Measurements from ENCODE around the gene ARFGEF2.
A peak's percentile ranks its signal among the peaks of the same experiment; 100 is the strongest.

The ARFGEF2 gene

GRCh38 chr20:48908656-48909319 is 12.7 kb upstream of the ARFGEF2 start:
- Histone ChIP-seq H3K36me3 (ENCODE audit: control insufficient read depth, insufficient read depth, low read length) (no peaks in the 10 kb centered on the region), H3K4me3 (replicated peaks; ENCODE audit: low read depth, low read length) (no peak overlapping the region), H3K27me3 (replicated peaks; ENCODE audit: control insufficient read depth, insufficient read depth, low read length) (no peaks in the 10 kb centered on the region)
- TF ChIP-seq, protein P1, sequence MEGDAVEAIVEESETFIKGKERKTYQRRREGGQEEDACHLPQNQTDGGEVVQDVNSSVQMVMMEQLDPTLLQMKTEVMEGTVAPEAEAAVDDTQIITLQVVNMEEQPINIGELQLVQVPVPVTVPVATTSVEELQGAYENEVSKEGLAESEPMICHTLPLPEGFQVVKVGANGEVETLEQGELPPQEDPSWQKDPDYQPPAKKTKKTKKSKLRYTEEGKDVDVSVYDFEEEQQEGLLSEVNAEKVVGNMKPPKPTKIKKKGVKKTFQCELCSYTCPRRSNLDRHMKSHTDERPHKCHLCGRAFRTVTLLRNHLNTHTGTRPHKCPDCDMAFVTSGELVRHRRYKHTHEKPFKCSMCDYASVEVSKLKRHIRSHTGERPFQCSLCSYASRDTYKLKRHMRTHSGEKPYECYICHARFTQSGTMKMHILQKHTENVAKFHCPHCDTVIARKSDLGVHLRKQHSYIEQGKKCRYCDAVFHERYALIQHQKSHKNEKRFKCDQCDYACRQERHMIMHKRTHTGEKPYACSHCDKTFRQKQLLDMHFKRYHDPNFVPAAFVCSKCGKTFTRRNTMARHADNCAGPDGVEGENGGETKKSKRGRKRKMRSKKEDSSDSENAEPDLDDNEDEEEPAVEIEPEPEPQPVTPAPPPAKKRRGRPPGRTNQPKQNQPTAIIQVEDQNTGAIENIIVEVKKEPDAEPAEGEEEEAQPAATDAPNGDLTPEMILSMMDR (IDR thresholded peaks at IDR 0.05; ENCODE audit: insufficient read depth, low read length, poor library complexity, severe bottlenecking) = no peak
- DNase-seq (ENCODE audit: extremely low read depth, insufficient read length) = no peak

GRCh38 chr20:48909910-48910309 is 11.6 kb upstream of the ARFGEF2 start:
- TF ChIP-seq, protein P1 (IDR thresholded peaks at IDR 0.05; ENCODE audit: insufficient read depth, low read length, poor library complexity, severe bottlenecking) = no peak
- DNase-seq (ENCODE audit: extremely low read depth, insufficient read length) = no peak
- Histone ChIP-seq H3K27me3 (replicated peaks; ENCODE audit: control insufficient read depth, insufficient read depth, low read length) (no peaks in the 10 kb centered on the region), H3K4me3 (replicated peaks; ENCODE audit: low read depth, low read length) (no peak overlapping the region), H3K36me3 (ENCODE audit: control insufficient read depth, insufficient read depth, low read length) (no peaks in the 10 kb centered on the region)

DNA sequence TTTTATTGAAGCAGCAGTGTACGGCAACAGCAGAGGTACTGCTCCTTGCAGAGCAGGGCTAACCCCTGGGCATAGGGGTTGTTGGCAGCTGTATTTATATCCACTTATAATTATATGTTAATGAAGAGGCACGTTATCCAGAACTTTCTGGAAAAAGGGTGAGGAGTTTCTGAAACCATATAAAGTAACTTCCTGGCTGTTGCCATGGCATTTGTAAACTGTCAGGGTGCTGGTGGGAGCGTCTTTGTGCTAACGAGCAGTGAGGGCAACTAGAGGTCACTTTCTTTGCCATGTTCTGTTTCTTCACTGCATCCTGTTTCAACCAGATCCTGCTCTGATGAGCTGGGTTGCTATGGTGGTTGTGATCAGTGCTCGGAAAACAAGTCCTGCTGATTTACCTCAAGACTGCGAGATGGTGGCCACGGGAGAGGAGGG is 11.1 kb upstream of the ARFGEF2 start:
- Histone ChIP-seq H3K36me3 (ENCODE audit: control insufficient read depth, insufficient read depth, low read length) (no peaks in the 10 kb centered on the region), H3K4me3 (replicated peaks; ENCODE audit: low read depth, low read length) (no peak overlapping the region), H3K27me3 (replicated peaks; ENCODE audit: control insufficient read depth, insufficient read depth, low read length) (no peaks in the 10 kb centered on the region)
- TF ChIP-seq, protein P1 (IDR thresholded peaks at IDR 0.05; ENCODE audit: insufficient read depth, low read length, poor library complexity, severe bottlenecking) = no peak
- no peak for DNase-seq (ENCODE audit: extremely low read depth, insufficient read length)

DNA sequence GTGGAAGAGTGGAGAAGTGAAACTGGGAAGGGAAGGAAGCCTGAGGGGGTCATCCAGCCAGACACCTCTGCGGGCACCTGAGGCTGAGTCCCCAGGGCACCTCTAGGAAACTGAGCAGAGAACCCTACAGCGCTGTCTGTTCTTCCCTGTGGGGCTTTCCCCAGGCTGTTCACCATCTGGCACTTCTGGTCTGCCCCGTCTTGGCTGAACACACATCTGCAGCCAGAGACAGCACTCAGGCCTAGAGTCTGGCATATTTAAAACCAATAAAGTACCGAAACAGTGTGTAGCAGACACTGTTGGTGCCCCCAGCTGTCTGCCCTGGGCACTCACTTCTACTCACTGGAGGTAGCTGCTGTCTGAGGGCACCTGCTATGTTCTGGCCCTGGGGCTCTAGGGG is 9.4 kb upstream of the ARFGEF2 start:
- H3K36me3 ChIP-seq (ENCODE audit: control insufficient read depth, insufficient read depth, low read length) = no peaks in the 10 kb centered on the region
- DNase-seq (ENCODE audit: extremely low read depth, insufficient read length) = peak; percentile 50
- no peak overlapping the region for H3K4me3 ChIP-seq (replicated peaks; ENCODE audit: low read depth, low read length)
- TF ChIP-seq, protein P1 (IDR thresholded peaks at IDR 0.05; ENCODE audit: insufficient read depth, low read length, poor library complexity, severe bottlenecking) = no peak
- H3K27me3 ChIP-seq (replicated peaks; ENCODE audit: control insufficient read depth, insufficient read depth, low read length) = no peaks in the 10 kb centered on the region

- TF ChIP-seq, protein P1 (IDR thresholded peaks at IDR 0.05; ENCODE audit: insufficient read depth, low read length, poor library complexity, severe bottlenecking) = no peak
- Histone ChIP-seq H3K36me3 (ENCODE audit: control insufficient read depth, insufficient read depth, low read length) (no peaks in the 10 kb centered on the region), H3K4me3 (replicated peaks; ENCODE audit: low read depth, low read length) (no peak overlapping the region), H3K27me3 (replicated peaks; ENCODE audit: control insufficient read depth, insufficient read depth, low read length) (no peaks in the 10 kb centered on the region)
- no peak for DNase-seq (ENCODE audit: extremely low read depth, insufficient read length)
Observed at GRCh38 chr20:48916699-48917098, 4.8 kb upstream of the ARFGEF2 start.
